HG03108 (cell line): ENCODE measurements around the gene PCSK5.
"Not testable (repeated sequence)": the region's sequence is repeated elsewhere in the genome, so short reads cannot be mapped to it uniquely, and the experiment has no call there.

Experiments used
- ATAC-seq: cut with Tn5 transposase; IDR thresholded peaks from one replicate; pipeline ENCODE4 v1.9.1; 2021; ENCODE audit warnings: moderate library complexity; ENCODE audit not compliant: unreplicated experiment

Gene PCSK5

DNA sequence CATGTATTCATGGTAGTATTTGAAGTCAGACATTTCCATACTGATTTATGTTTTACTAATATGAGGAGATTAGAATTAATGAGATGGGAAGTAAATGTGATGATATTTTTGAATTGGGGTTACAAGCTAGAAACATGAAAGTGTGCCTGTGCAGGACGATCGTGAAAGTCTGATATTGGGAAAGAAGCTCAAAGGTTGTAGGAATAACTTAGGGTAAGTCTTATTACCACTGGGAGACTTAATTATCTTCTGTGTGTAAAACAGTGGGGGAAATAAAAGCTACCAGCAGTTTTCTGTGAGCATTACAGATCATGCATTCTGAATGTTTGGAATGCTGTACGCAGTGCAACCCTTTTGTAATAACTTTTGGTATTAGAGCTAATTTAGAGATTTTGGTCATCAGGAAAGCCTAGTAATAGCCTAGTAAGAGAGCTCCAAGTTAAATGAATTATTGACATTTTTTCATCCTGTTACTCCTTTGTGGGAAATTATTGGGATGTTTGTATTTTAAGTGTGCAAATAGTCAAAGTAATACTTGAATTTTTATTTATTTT, 153.9 kb downstream of the PCSK5 start:
- ATAC-seq: no peak

DNA sequence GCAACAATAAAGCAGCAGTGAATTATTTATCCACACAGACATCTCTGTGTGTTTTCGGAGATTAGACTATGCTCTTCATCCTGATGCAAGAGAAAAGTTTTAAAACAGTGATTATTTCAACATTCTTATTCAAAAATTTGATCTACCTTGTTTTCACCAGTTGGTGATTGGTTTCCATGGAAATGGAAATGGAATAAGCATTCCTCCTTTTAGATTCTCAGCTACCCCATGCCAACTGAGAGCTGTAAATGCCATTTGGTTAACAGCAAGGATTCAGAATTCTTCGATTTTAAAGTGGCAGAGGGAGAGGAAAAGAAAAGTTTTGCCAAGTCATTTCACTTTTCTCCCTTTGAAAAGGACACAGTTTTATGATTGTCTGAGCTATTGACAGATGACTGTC, 154.7 kb downstream of the PCSK5 start:
- no peak for ATAC-seq

DNA sequence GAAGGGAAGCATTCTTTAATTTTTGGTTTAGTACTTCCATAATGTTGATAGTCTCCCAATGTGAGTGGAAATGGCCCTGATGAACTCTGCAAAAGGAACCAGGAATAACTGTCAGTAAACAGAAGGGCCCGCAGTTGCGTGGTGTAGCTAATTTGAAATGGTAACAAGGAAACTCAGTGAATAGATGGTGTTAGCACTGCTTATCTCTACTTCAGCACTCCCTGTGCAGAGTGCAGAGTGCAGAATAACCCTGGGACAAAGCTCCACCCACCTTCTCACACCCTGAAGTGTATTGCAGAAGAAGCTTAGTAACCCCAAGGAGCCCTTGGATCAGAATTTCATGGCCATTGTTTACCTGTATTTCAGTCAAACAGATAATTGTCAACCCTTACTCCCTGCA, 158.9 kb downstream of the PCSK5 start:
- no peak for ATAC-seq

DNA sequence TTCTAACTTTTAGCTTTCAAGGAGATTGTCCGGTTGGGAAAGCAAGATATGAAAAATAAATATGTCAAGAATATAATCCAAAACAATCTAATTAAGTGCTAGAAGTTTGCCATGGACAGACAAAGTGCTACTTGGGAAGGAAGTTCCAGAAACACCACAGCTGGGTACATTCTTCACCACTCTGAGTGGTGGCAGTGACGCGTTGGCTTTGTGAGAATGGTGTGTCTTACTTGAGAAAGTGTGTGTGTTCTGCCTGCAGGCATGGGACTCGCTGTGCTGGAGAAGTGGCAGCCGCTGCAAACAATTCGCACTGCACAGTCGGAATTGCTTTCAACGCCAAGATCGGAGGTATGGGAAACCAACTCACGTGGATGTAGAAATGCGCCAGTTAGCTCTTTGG, 177.2 kb downstream of the PCSK5 start:
- ATAC-seq: no peak

DNA sequence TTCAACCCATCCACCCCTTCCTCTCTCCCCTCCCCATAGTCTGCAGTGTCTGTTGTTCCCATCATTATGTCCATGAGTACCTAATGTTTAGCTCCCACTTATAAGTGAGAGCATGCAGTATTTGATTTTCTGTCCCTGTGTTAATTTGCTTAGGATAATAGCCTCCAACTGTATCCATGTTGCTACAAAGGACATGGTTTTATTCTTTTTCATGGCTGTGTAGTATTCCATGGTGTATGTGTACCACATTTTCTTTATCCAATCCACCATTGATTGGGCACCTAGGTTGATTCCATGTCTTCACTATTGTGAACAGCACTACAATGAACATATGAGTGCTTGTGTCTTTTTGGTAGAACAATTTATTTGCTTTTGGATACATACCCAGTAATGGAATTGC, 187.1 kb downstream of the PCSK5 start:
- no peak for ATAC-seq

DNA sequence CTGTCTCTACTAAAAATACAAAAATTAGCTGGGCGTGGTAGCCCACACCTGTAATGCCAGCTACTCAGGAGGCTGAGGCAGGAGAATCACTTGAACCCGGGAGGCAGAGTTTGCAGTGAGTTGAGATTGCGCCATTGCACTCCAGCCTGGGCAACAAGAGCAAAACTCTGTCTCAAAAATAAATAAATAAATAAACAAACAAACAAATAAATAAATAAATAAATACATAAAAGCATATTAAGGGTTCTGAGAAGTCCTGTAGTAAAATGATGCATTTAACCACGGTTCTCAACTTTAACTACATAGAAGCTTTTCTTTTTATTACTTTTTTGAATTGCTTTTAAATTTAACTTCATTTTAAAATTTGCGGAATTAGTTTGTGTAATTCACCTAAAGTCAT, 190.8 kb downstream of the PCSK5 start:
- ATAC-seq: not testable (repeated sequence)

DNA sequence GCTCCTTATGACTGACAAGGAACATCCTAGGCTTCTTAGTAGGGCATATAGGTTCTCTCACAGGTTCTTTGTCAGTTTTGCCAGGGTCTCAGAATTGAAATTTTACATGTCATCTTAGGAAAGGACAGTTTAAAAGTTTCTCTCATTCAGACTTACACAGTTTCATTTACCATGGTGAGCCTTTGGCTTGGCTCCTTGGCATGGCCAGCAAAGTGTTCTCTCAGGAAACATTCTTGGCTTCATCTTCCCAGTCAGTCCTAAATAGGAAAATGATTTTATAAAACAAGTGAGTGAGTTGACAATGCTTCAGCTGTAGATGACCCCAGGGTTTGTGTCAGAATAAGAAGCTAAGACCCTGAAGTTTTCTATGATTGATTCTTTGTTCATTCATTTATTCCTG, 191.6 kb downstream of the PCSK5 start:
- no peak for ATAC-seq

DNA sequence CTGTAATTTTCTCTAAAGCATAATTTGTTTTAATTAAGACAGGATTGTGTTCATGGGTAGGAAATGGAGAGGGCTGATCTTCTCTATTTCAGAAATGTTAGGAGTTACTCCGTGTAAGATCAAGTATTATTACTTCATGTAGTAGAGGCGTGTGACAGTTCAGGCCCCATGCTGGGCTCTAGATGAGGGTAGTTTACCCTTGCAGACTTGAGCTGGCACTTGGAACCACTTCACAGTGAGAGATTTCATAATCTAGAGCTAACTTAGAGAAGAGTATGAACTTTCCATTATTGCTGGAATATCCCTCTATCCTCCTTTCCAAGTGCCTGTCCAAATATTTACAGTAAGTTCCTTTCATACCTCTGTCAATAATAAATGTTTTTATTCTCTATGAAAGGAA, 195.1 kb downstream of the PCSK5 start:
- no peak for ATAC-seq

DNA sequence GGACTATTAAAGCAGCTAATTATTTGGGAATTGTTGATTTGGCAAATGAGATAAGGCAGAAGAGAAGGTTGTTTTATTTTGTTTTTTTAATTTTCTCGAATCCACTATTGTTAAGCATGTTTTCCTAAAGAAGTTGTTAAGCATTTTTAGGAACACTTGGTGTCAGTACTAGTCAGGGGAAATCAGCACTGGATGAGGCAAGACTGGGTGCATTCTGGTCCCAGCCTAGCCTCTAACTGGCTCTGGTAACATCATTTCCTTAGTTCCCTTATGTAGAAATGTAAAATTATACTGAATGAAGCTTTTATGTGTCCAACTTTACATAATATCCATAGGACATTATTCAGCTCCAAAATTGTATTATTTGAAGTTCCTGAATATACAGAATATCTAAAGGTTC, 196.1 kb downstream of the PCSK5 start:
- no peak for ATAC-seq

DNA sequence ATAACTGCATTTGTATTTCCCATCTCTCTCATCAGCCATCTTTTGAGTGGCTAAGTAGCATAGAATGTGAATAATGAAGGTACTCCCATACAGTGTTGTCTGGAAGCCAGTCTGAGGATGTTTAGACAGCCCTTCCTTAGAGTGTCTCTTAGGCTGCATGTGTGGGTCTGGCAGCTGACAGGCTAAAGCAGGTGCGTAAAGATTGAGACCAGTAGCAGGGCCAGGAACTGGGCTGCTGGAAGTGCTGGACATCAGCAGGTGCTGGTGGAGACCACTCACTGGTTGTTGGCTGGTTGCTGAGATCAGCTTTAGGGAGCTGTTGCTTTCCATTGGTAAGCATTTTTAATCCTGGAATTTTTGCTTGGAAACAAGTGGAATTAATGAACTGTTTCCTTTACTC, 197.5 kb downstream of the PCSK5 start:
- ATAC-seq: no peak

DNA sequence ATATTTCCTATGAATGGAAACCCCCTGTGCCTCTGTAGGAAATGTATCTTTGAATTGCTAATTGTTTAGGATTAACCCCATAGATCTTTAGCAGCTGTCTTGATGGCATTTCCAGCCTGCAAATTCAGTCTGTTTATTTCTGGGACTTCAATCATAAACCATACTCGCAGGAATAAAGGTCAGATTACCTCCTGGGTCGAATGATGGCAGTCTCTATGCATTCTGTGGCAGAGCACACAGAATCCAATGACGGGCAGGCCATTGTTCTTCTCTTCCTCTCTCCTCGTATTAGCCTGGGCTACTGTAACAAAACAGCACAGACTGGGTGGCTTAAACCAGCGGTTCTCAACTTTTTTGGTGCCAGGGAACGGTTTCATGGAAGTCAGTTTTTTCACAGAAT, 199.9 kb downstream of the PCSK5 start:
- ATAC-seq: no peak

DNA sequence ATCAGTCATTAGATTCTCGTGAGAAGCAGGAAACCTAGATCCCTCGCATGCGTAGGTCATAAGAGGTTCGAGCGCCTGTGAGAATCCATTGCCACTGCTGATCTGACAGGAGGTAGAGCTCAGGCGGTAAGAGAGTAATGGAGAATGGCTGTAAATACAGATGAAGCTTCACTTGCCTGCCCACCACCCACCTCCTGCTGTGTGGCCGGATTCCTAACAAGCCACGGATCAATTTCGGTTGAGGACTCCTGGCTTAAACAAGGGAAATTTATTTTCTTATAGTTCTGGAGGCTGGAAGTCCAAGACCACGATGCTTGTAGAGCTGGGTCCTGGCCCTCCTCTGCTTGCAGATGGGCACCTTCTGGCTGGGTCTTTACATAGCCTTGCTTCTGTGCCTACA, 200.4 kb downstream of the PCSK5 start:
- no peak for ATAC-seq

DNA sequence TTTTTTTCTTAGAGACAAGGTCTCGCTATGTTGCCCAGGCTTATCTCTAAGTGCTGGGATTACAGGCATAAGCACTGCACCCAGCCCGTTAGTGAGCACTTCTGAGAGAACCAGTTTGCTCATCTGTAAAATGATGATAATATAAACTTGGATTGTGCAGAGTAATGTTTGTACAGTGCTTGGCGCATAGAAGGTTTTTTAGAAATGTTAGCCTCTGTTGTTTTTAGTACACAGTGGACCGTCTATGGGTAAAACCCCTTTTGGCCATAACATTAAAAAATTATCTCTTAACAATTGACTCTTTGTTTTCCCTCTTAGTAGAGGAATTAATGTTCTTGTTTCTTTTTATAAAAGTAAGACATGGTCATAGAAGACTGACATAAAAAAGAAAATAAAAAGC, 202.1 kb downstream of the PCSK5 start:
- ATAC-seq: no peak

DNA sequence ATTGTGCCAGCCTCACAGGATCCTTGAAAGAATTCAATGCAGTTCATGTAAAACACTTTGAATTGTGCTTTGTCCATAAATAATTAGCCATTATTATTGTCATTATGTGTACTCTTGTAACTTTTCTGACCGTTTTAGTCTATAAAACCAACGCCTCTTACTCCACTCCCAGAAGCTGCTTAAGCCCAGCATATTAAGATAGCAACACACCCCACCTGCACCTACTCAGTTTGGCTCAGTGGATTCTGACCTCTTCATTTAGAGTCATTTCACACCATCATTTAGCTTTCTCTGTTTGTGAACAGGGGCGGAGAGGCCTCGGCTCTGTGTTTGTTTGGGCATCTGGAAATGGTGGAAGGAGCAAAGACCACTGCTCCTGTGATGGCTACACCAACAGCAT, 205.1 kb downstream of the PCSK5 start:
- no peak for ATAC-seq

DNA sequence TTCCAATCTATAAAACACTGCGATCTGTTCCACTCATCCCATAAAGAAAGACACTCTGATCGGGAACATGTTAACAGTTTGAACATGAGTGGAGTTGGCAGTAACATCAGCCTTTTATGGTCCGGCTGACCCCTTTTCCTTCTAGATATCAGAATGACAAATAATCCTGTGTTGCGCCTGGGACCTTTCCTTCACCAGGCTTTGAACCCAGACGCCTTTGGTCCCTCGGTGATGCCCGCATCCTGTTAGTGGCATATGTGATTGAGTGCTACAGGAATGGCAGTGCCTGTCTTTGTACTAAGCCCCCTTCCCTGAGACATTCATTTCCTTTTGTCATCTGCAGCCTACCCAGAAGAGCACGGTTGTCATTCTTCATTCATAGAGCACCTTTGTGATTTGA, 209.0 kb downstream of the PCSK5 start:
- no peak for ATAC-seq

DNA sequence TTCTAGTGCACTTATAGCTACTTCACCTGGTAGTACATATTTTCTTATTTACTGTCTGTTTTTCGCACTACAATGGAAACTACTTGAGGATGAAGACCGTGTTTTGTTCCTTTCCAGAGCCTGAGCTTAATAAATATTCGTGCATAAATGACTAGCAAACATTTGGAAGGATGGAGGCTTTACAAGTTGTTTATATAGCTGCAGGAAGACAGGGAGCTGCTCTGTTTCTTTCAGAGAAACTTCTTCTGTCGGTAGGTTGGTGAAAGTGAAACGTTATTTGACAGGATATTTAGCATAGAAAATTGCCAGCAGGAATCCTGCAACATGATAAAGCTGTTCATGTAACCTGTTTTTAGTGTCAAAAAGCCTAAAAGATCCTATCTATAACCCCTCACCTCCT, 210.6 kb downstream of the PCSK5 start:
- no peak for ATAC-seq

DNA sequence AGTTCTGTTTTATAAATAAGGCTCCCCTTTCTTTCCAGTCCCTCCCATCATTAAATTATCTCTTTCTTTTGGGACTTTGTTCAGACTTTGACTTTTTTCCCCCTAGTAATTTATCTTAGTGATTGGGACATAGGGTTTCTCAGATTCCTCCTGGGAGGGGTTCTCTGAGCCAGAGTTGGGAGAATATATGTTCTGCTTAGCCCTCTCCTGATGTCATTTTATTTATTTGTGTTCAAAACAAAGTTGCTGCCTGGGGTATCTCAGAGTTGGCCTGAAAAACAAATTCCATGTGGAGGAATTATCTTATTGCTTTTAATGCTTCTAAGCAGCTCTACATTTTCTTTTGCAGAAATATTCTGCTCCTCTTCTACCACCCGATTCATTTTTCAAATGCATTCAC, 211.0 kb downstream of the PCSK5 start:
- ATAC-seq: no peak

DNA sequence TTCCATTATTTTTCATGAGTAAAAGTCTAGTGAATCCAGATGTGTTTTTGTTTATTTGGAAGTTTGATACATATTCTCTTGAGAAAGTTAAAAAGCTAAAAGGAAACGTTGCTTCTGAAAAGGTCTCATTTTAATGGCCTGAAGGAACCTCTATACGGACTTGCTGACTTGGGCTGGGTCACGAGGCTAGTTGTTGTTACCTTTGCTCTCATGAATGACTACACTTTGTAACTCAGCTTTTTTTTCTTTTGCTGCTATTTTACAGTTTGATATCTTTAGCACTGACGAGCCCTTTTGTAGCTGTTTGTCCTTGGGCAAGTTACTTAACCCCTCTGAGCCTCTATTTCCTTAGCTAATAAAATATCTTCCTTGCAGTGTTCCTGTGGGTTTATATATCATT, 211.5 kb downstream of the PCSK5 start:
- ATAC-seq: no peak

DNA sequence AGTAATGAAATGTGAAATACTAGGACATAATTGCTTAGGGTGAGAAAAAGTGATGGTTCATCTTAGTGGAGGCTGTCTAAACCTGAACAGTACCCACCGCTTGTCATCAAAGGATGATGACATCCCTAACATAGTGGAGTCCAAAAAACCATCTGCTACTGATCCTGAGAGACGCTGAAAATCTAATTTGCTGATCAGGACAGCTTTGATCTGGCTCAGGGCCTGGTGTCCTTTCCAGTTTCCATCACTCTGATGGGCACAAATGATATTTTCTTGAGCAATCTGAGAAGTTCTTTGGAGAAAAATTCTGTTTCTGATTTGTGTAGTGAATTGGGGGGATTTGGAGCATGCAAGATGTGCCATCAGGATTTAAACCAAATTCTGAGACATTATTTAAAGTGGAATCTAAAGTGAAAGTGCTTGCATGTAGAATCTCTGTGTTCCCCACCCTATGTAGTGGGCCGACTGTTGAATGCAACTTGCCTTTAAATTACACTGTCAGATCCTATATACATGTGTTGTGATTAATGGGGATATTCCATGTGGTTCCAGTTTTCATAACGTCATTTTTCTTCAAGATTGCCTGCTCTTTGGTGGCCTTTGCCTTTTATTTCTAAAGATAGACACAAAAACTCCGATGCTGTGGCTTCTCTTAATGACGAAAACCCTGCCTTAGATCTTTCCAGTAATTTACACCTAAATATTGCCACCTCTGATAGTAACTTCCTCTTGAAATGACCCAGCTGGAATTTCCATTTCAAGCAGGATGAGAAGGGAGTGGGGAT, 213.2 kb downstream of the PCSK5 start:
- no peak for ATAC-seq

DNA sequence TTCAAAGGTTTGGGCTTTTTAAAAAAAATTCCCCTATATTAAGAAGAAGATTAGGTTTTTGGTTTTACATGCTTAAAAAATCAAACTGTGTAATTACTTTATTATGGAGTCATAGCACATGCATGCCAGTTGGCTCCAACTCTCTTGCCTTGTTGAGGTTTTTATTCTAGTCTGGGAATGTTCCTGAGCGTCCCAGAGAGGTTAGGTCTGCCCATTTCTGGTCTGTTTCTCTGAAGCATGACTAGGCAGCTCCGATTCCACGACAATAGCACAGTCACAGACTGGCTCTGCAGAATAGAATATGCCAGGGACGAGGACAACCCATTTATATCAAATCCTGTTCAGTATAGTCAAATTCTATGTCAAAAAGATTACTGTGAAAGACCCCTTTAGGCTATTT, 217.0 kb downstream of the PCSK5 start:
- no peak for ATAC-seq

DNA sequence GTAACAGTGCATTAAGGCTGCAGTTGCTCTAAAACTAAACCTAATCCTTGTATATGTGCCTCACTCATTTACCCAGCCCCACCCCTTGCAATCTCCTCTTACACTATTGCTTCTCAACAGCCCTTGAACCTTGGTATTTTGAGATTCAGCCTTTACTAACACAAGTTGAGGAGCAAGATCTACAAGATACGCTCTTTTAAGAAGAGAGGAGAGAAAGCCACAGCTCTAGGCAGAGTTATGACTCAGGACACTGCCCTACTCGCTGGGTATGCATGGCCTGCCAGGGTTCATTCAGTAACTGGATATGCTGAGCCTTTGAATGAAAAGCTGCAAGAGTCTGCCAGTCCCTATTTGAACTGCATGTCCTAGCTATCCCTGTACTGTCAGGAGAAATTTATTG, 219.5 kb downstream of the PCSK5 start:
- no peak for ATAC-seq

DNA sequence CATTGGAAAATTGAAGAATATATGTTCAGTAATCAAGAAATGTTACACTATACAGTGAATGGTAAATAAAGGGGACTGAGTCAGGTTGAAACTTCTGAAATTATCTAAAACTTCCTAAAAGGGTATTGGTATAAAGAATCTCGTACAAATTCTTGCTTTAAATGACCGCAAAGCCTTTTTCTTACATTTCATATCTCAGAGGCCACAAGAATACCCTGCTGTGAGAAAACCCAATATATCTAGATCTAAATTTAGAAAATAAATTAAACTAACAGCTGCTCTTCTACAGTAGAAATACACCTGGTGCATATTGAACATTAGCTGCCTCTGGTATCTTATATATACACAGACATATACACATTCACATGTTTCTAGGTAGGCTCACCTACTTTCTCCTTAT, 221.7 kb downstream of the PCSK5 start:
- ATAC-seq: no peak

DNA sequence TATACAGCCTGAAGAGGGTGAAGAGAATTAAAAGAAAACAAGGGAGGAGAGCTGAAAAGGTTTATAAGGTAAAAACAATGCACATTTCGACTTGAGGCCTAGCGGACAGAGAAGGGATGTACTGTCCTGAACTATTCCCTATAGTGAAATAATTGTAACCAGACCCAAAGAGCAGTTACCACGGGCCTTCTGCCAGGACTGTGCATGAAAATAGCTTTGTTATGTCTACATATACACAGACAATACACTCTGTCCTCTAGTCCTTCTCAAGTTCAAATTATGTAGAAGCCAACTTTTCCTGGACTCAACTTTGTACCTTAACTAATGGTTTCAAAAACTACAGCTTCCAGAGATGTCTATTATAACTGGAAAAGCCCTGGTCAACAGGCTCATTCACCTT, 223.7 kb downstream of the PCSK5 start:
- no peak for ATAC-seq
